ENCODE measurements around the gene ALKBH4.

ALKBH4 gene

GRCh38 chr7:102450242-102450641 lies 14.4 kb downstream of the ALKBH4 start:
- TF ChIP-seq CTCF (IDR thresholded peaks at IDR 0.05; ENCODE audit: low read depth, low read length, missing control alignments), result no peak
- no peak for DNase-seq (ENCODE audit: low read depth)
- H3K4me3 ChIP-seq (ENCODE audit: low read depth, low read length), result no peak overlapping the region
- in situ Hi-C loops (cut with HindIII; ENCODE audit: low sequenced_read_pairs), result no loop called here

GRCh38 chr7:102449136-102449535 lies 15.5 kb downstream of the ALKBH4 start:
- no peak overlapping the region for H3K4me3 ChIP-seq (ENCODE audit: low read depth, low read length)
- DNase-seq (ENCODE audit: low read depth), result no peak
- in situ Hi-C loops (cut with HindIII; ENCODE audit: low sequenced_read_pairs), result no loop called here
- TF ChIP-seq CTCF (IDR thresholded peaks at IDR 0.05; ENCODE audit: low read depth, low read length, missing control alignments), result no peak

- DNase-seq (ENCODE audit: low read depth), result no peak
- in situ Hi-C loops (cut with HindIII; ENCODE audit: low sequenced_read_pairs), result no loop called here
- no peak overlapping the region for H3K4me3 ChIP-seq (ENCODE audit: low read depth, low read length)
- TF ChIP-seq CTCF (IDR thresholded peaks at IDR 0.05; ENCODE audit: low read depth, low read length, missing control alignments), result no peak
Measured at GRCh38 chr7:102447311-102447710, 17.4 kb downstream of the ALKBH4 start.

- no peak for DNase-seq (ENCODE audit: low read depth)
- in situ Hi-C loops (cut with HindIII; ENCODE audit: low sequenced_read_pairs), result no loop called here
- H3K4me3 ChIP-seq (ENCODE audit: low read depth, low read length), result no peak overlapping the region
- no peak for TF ChIP-seq CTCF (IDR thresholded peaks at IDR 0.05; ENCODE audit: low read depth, low read length, missing control alignments)
Measured at GRCh38 chr7:102446387-102447156, 18.1 kb downstream of the ALKBH4 start.

GRCh38 chr7:102445674-102446071 lies 19.0 kb downstream of the ALKBH4 start:
- in situ Hi-C loops (cut with HindIII; ENCODE audit: low sequenced_read_pairs), result no loop called here

GRCh38 chr7:102444961-102445673 lies 19.5 kb downstream of the ALKBH4 start:
- in situ Hi-C loops (cut with HindIII; ENCODE audit: low sequenced_read_pairs), result no loop called here
- no peak overlapping the region for H3K4me3 ChIP-seq (ENCODE audit: low read depth, low read length)

More at GRCh38 chr7:102445674-102446071, 19.0 kb downstream of the ALKBH4 start:
- H3K4me3 ChIP-seq (ENCODE audit: low read depth, low read length), result no peak overlapping the region
- DNase-seq (ENCODE audit: low read depth), result no peak
- no peak for TF ChIP-seq CTCF (IDR thresholded peaks at IDR 0.05; ENCODE audit: low read depth, low read length, missing control alignments)

More at GRCh38 chr7:102444961-102445673, 19.5 kb downstream of the ALKBH4 start:
- TF ChIP-seq CTCF (IDR thresholded peaks at IDR 0.05; ENCODE audit: low read depth, low read length, missing control alignments), result no peak
- no peak for DNase-seq (ENCODE audit: low read depth)
